DND-41 (cell line): ENCODE data around the gene CCAR1.
"Not testable (repeated sequence)": the region's sequence is repeated elsewhere in the genome, so short reads cannot be mapped to it uniquely, and the experiment has no call there.

Source experiments
- CTCF ChIP-seq: IDR thresholded peaks from 2 replicates; pipeline ENCODE4 v1.5.1; 2012; ENCODE audit warnings: borderline replicate concordance, low read length, moderate library complexity, mild to moderate bottlenecking; ENCODE audit not compliant: poor library complexity, severe bottlenecking; ENCODE audit errors: extremely low read depth
- EZH2 ChIP-seq: IDR thresholded peaks from 3 replicates; pipeline ENCODE4 v1.6.1; 2012; ENCODE audit warnings: borderline replicate concordance, low read depth, mild to moderate bottlenecking, moderate library complexity, low read length, inconsistent platforms; ENCODE audit not compliant: severe bottlenecking

DNA sequence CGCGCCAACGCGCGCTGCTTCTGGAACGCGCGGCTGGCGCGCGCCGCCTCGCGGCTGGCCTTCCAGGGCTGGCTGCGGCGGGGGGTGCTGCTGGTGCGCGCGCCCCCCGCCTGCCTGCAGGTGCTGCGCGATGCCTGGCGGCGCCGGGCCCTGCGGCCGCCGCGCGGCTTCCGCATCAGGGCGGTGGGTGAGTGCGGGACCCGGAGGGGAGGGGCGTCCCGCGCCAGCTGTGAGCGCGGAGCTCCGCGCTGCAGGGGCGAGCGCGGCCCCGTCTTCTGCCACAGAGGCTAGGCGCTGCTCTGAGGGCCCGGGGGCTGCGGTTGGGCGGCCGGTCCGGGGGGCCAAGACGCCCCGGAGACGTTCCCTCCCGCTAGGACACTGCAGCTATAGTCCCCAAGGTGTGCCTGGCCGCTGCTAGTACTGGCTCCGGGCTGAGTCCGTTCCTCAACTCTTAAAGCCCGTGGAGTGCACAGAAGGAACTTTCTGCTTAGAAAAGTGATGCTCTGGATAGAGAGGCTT lies 107.1 kb downstream of the CCAR1 start:
- not testable (repeated sequence) for TF ChIP-seq CTCF, EZH2
